Measurements from ENCODE around the gene MZT2A.
"Not testable (repeated sequence)": the region's sequence is repeated elsewhere in the genome, so short reads cannot be mapped to it uniquely, and the experiment has no call there.

DNA sequence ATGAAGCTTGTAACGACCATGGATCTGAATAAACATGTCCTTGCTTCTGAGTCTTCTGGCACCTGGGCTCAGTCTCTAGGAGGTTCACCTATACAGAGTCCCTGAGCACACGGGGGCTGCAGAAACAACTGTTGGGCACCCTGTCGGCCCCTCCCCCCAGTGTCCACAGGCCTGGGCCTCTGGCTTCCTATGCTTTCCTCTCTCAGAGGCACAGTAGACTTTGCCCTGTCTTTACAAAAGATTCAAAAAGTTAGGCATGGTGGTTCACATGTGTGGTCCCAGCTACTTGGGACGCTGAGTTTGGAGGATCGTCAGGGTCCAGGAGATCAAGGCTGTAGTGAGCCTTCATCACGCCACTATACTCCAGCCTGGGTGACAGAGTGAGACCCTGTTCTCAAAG, 29.3 kb upstream of the MZT2A start:
- not testable (repeated sequence) for TF ChIP-seq POLR2AphosphoS5, POLR2A (IDR thresholded peaks at IDR 0.05)
- TF ChIP-seq, protein P1, sequence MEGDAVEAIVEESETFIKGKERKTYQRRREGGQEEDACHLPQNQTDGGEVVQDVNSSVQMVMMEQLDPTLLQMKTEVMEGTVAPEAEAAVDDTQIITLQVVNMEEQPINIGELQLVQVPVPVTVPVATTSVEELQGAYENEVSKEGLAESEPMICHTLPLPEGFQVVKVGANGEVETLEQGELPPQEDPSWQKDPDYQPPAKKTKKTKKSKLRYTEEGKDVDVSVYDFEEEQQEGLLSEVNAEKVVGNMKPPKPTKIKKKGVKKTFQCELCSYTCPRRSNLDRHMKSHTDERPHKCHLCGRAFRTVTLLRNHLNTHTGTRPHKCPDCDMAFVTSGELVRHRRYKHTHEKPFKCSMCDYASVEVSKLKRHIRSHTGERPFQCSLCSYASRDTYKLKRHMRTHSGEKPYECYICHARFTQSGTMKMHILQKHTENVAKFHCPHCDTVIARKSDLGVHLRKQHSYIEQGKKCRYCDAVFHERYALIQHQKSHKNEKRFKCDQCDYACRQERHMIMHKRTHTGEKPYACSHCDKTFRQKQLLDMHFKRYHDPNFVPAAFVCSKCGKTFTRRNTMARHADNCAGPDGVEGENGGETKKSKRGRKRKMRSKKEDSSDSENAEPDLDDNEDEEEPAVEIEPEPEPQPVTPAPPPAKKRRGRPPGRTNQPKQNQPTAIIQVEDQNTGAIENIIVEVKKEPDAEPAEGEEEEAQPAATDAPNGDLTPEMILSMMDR (IDR thresholded peaks at IDR 0.05): not testable (repeated sequence)

Data from gastroesophageal sphincter (tissue), 3 donors.